ENCODE results near the gene CALU.

Gene CALU

DNA sequence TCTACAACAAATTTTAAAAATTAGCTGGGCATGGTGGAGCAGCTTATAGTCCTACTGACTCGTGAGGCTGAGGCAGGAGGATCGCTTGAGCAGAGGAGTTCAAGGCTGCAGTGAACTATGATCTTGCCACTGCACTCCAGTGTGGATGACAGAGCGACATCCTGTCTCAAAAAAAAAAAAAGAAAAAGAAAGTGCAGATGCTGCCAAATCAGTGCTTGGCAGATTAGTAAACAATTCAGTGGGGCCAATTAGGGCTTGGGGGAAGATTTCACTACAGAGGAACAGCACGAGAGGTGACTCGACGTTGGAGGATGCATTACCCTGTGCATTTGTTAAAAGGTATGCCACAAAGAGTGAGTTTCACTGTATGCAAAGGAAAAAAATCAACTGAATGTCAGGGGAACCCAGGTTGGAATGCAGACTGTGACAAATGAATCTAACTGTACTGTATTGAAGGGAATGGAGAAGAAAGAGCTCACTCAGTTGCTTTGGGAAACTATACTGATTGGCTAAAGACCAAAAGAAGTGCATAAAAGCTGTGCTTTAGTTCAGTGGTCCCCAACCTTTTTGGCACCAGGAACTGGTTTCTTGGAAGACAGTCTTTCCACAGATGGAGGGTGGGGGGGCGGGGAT lies 35.4 kb upstream of the CALU start:
- Histone ChIP-seq H3K4me2 (ENCODE audit: low read depth, low read length, poor library complexity, severe bottlenecking) (no peak overlapping the region), H3K9me3 (ENCODE audit: insufficient read depth, low read length) (no peaks in the 10 kb centered on the region), H2AFZ (ENCODE audit: low read depth, low read length, severe bottlenecking) (no peak overlapping the region), H4K20me1 (ENCODE audit: low read depth, low read length) (no peaks in the 10 kb centered on the region), H3K4me3 (ENCODE audit: insufficient read depth, low read length, poor library complexity, severe bottlenecking) (no peak overlapping the region), H3K79me2 (ENCODE audit: insufficient read depth, low read length) (no peaks in the 10 kb centered on the region), H3K9me2 (replicated peaks; ENCODE audit: insufficient read depth, low read length) (no peaks in the 10 kb centered on the region), H3K27me3 (ENCODE audit: low read length) (peaks cover 4% of the 10 kb centered on the region; the same call in 1 of the 2 replicates), H3K36me3 (ENCODE audit: low read length) (no peaks in the 10 kb centered on the region), H3F3A (ENCODE audit: insufficient read depth) (no peaks in the 10 kb centered on the region), H3K9ac (ENCODE audit: low read length) (no peak overlapping the region), H3K27ac (ENCODE audit: low read depth, low read length) (no peak overlapping the region)
- TF ChIP-seq, protein P1, sequence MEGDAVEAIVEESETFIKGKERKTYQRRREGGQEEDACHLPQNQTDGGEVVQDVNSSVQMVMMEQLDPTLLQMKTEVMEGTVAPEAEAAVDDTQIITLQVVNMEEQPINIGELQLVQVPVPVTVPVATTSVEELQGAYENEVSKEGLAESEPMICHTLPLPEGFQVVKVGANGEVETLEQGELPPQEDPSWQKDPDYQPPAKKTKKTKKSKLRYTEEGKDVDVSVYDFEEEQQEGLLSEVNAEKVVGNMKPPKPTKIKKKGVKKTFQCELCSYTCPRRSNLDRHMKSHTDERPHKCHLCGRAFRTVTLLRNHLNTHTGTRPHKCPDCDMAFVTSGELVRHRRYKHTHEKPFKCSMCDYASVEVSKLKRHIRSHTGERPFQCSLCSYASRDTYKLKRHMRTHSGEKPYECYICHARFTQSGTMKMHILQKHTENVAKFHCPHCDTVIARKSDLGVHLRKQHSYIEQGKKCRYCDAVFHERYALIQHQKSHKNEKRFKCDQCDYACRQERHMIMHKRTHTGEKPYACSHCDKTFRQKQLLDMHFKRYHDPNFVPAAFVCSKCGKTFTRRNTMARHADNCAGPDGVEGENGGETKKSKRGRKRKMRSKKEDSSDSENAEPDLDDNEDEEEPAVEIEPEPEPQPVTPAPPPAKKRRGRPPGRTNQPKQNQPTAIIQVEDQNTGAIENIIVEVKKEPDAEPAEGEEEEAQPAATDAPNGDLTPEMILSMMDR (IDR thresholded peaks at IDR 0.05; ENCODE audit: insufficient read depth, low read length, poor library complexity, severe bottlenecking), result no peak
- TF ChIP-seq EZH2phosphoT487 (conservative IDR thresholded peaks at IDR 0.05; ENCODE audit: low read length), result no peak

DNA sequence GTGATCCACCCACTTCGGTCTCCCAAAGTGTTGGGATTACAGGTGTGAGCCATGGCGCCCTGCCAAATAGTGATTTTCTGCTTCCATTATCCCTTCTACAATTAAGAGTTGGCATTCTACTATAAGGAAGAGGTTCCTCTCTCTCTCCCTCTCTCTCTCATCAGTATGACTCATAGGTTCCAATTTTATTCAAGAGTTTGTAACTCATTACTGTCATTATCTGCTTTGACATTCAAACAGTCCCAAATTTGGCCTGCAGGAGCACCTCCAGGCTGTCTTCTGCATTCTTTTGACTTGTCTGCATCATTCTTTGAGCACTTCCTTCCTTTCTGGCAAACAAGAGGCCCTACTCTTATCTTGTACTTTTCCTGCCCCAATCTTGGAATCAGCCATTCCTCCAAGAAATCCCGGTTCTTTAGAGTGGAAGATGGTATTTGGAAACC lies 33.2 kb upstream of the CALU start:
- H3K4me3 ChIP-seq (ENCODE audit: insufficient read depth, low read length, poor library complexity, severe bottlenecking), result no peak overlapping the region
- TF ChIP-seq, protein P1 (IDR thresholded peaks at IDR 0.05; ENCODE audit: insufficient read depth, low read length, poor library complexity, severe bottlenecking), result no peak
- no peak for TF ChIP-seq EZH2phosphoT487 (conservative IDR thresholded peaks at IDR 0.05; ENCODE audit: low read length)
- H3K27ac ChIP-seq (ENCODE audit: low read depth, low read length), result no peak overlapping the region
- H3F3A ChIP-seq (ENCODE audit: insufficient read depth), result no peaks in the 10 kb centered on the region
- H3K79me2 ChIP-seq (ENCODE audit: insufficient read depth, low read length), result no peaks in the 10 kb centered on the region
- no peaks in the 10 kb centered on the region for H4K20me1 ChIP-seq (ENCODE audit: low read depth, low read length)
- H3K9me2 ChIP-seq (replicated peaks; ENCODE audit: insufficient read depth, low read length), result no peaks in the 10 kb centered on the region
- H2AFZ ChIP-seq (ENCODE audit: low read depth, low read length, severe bottlenecking), result no peak overlapping the region
- no peaks in the 10 kb centered on the region for H3K27me3 ChIP-seq (ENCODE audit: low read length)
- no peaks in the 10 kb centered on the region for H3K9me3 ChIP-seq (ENCODE audit: insufficient read depth, low read length)
- H3K36me3 ChIP-seq (ENCODE audit: low read length), result no peaks in the 10 kb centered on the region
- no peak overlapping the region for H3K9ac ChIP-seq (ENCODE audit: low read length)
- H3K4me2 ChIP-seq (ENCODE audit: low read depth, low read length, poor library complexity, severe bottlenecking), result no peak overlapping the region

DNA sequence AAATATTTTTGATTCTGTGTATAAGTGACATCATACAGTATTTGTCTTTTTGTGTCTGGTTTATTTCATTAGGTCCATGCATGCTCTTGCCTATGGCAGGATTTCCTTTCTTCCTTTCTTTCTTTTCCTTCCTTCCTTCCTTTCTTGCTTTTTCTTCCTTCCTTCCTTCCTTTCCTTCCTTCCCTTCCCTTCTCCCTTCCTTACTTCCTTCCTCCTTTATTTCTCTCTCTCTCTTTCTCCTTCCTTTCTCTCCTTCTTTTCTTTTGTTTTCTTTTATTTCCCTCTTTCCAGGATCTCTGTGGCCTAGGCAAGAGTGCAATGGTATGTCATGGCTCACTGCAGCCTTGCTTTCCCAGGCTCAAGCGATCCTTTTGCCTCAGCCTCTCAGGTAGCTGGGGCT lies 31.4 kb upstream of the CALU start:
- H3K36me3 ChIP-seq (ENCODE audit: low read length), result no peaks in the 10 kb centered on the region
- H3K4me3 ChIP-seq (ENCODE audit: insufficient read depth, low read length, poor library complexity, severe bottlenecking), result no peak overlapping the region
- H3K9me3 ChIP-seq (ENCODE audit: insufficient read depth, low read length), result no peaks in the 10 kb centered on the region
- no peak overlapping the region for H2AFZ ChIP-seq (ENCODE audit: low read depth, low read length, severe bottlenecking)
- no peak overlapping the region for H3K9ac ChIP-seq (ENCODE audit: low read length)
- TF ChIP-seq, protein P1 (IDR thresholded peaks at IDR 0.05; ENCODE audit: insufficient read depth, low read length, poor library complexity, severe bottlenecking), result no peak
- no peak for TF ChIP-seq EZH2phosphoT487 (conservative IDR thresholded peaks at IDR 0.05; ENCODE audit: low read length)
- H3K27ac ChIP-seq (ENCODE audit: low read depth, low read length), result no peak overlapping the region
- no peaks in the 10 kb centered on the region for H4K20me1 ChIP-seq (ENCODE audit: low read depth, low read length)
- H3K27me3 ChIP-seq (ENCODE audit: low read length), result no peaks in the 10 kb centered on the region
- H3K4me2 ChIP-seq (ENCODE audit: low read depth, low read length, poor library complexity, severe bottlenecking), result no peak overlapping the region
- no peaks in the 10 kb centered on the region for H3K79me2 ChIP-seq (ENCODE audit: insufficient read depth, low read length)
- H3K9me2 ChIP-seq (replicated peaks; ENCODE audit: insufficient read depth, low read length), result no peaks in the 10 kb centered on the region
- no peaks in the 10 kb centered on the region for H3F3A ChIP-seq (ENCODE audit: insufficient read depth)

Data from SU-DHL-6 (cell line).